ENCODE data around the gene GLCE. TPM values are rescaled to one million over a fixed set of nuclear protein-coding genes. Genes with fewer than 3 reads are reported as not detected.
A peak's percentile ranks its signal among the peaks of the same experiment; 100 is the strongest.

GLCE gene
- total RNA-seq, 1 donor = 14.8 TPM

- DNase-seq (ENCODE audit: insufficient read length, low spot score, missing footprints) = no peak
- H3K79me2 ChIP-seq (ENCODE audit: insufficient read depth, low read length) = no peaks in the 10 kb centered on the region
- H3K36me3 ChIP-seq (ENCODE audit: insufficient read depth, low read length) = no peaks in the 10 kb centered on the region
- H3K4me1 ChIP-seq (ENCODE audit: insufficient read depth, low read length) = peaks cover 32% of the 10 kb centered on the region
- H2AFZ ChIP-seq (ENCODE audit: low read length) = no peak overlapping the region
- H3K4me3 ChIP-seq (ENCODE audit: insufficient read depth, low read length) = no peak overlapping the region
- no peak overlapping the region for H3K4me2 ChIP-seq (ENCODE audit: insufficient read depth, low read length)
- no peak overlapping the region for H3K27ac ChIP-seq (ENCODE audit: low read depth, low read length)
- H3K27me3 ChIP-seq (ENCODE audit: insufficient read depth, low read length) = no peaks in the 10 kb centered on the region
- H4K20me1 ChIP-seq (ENCODE audit: insufficient read depth, low read length) = no peaks in the 10 kb centered on the region
- H3K9me3 ChIP-seq (ENCODE audit: low read depth, low read length) = no peaks in the 10 kb centered on the region
- TF ChIP-seq, protein P1, sequence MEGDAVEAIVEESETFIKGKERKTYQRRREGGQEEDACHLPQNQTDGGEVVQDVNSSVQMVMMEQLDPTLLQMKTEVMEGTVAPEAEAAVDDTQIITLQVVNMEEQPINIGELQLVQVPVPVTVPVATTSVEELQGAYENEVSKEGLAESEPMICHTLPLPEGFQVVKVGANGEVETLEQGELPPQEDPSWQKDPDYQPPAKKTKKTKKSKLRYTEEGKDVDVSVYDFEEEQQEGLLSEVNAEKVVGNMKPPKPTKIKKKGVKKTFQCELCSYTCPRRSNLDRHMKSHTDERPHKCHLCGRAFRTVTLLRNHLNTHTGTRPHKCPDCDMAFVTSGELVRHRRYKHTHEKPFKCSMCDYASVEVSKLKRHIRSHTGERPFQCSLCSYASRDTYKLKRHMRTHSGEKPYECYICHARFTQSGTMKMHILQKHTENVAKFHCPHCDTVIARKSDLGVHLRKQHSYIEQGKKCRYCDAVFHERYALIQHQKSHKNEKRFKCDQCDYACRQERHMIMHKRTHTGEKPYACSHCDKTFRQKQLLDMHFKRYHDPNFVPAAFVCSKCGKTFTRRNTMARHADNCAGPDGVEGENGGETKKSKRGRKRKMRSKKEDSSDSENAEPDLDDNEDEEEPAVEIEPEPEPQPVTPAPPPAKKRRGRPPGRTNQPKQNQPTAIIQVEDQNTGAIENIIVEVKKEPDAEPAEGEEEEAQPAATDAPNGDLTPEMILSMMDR (IDR thresholded peaks at IDR 0.05; ENCODE audit: extremely low read depth, low read depth, low read length) = no peak
Observed at GRCh38 chr15:69308949-69309348, 148.5 kb downstream of the GLCE start.

- Histone ChIP-seq H3K9me3 (ENCODE audit: low read depth, low read length) (no peaks in the 10 kb centered on the region), H3K27ac (ENCODE audit: low read depth, low read length) (peak overlapping the region; percentile 53), H3K4me2 (ENCODE audit: insufficient read depth, low read length) (no peak overlapping the region), H3K36me3 (ENCODE audit: insufficient read depth, low read length) (no peaks in the 10 kb centered on the region), H4K20me1 (ENCODE audit: insufficient read depth, low read length) (no peaks in the 10 kb centered on the region), H2AFZ (ENCODE audit: low read length) (peak overlapping the region; percentile 89), H3K4me3 (ENCODE audit: insufficient read depth, low read length) (no peak overlapping the region), H3K79me2 (ENCODE audit: insufficient read depth, low read length) (no peaks in the 10 kb centered on the region), H3K27me3 (ENCODE audit: insufficient read depth, low read length) (no peaks in the 10 kb centered on the region), H3K4me1 (ENCODE audit: insufficient read depth, low read length) (peaks cover 10% of the 10 kb centered on the region)
- TF ChIP-seq, protein P1 (IDR thresholded peaks at IDR 0.05; ENCODE audit: extremely low read depth, low read depth, low read length) = no peak
- peak; percentile 94 for DNase-seq (ENCODE audit: insufficient read length, low spot score, missing footprints)
Observed at GRCh38 chr15:69311319-69311721, 150.9 kb downstream of the GLCE start.

- H3K4me1 ChIP-seq (ENCODE audit: insufficient read depth, low read length) = peaks cover 10% of the 10 kb centered on the region
- TF ChIP-seq, protein P1 (IDR thresholded peaks at IDR 0.05; ENCODE audit: extremely low read depth, low read depth, low read length) = no peak
- no peaks in the 10 kb centered on the region for H4K20me1 ChIP-seq (ENCODE audit: insufficient read depth, low read length)
- H3K27ac ChIP-seq (ENCODE audit: low read depth, low read length) = no peak overlapping the region
- H2AFZ ChIP-seq (ENCODE audit: low read length) = no peak overlapping the region
- H3K4me2 ChIP-seq (ENCODE audit: insufficient read depth, low read length) = no peak overlapping the region
- no peaks in the 10 kb centered on the region for H3K36me3 ChIP-seq (ENCODE audit: insufficient read depth, low read length)
- H3K27me3 ChIP-seq (ENCODE audit: insufficient read depth, low read length) = no peaks in the 10 kb centered on the region
- H3K4me3 ChIP-seq (ENCODE audit: insufficient read depth, low read length) = no peak overlapping the region
- H3K9me3 ChIP-seq (ENCODE audit: low read depth, low read length) = no peaks in the 10 kb centered on the region
- H3K79me2 ChIP-seq (ENCODE audit: insufficient read depth, low read length) = no peaks in the 10 kb centered on the region
- DNase-seq (ENCODE audit: insufficient read length, low spot score, missing footprints) = no peak
Observed at GRCh38 chr15:69313432-69314000, 153.1 kb downstream of the GLCE start.

DNA sequence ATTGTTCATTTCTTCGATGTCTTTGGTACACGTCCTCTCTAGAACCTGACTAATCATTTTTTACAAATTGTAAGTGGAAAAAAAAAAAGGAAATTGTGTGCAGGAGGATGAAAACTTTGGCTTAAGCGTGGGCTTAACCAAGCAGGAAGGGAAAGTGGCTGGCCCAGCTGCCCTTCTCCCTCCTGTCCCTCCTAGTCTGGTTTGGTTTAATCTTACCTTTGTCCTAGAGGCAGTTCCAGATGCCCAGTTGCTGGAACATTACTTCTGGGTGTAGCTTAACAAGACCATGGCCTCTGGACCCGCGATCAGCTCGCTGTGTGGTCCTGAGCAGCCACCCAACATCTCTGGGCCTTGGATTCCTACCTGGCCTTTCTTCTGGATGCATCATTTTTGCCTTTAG lies 153.7 kb downstream of the GLCE start:
- no peaks in the 10 kb centered on the region for H3K9me3 ChIP-seq (ENCODE audit: low read depth, low read length)
- DNase-seq (ENCODE audit: insufficient read length, low spot score, missing footprints) = no peak
- H3K27ac ChIP-seq (ENCODE audit: low read depth, low read length) = no peak overlapping the region
- no peaks in the 10 kb centered on the region for H3K27me3 ChIP-seq (ENCODE audit: insufficient read depth, low read length)
- H3K4me1 ChIP-seq (ENCODE audit: insufficient read depth, low read length) = peaks cover 10% of the 10 kb centered on the region
- H2AFZ ChIP-seq (ENCODE audit: low read length) = no peak overlapping the region
- H3K79me2 ChIP-seq (ENCODE audit: insufficient read depth, low read length) = no peaks in the 10 kb centered on the region
- no peaks in the 10 kb centered on the region for H3K36me3 ChIP-seq (ENCODE audit: insufficient read depth, low read length)
- TF ChIP-seq, protein P1 (IDR thresholded peaks at IDR 0.05; ENCODE audit: extremely low read depth, low read depth, low read length) = no peak
- H3K4me3 ChIP-seq (ENCODE audit: insufficient read depth, low read length) = no peak overlapping the region
- no peak overlapping the region for H3K4me2 ChIP-seq (ENCODE audit: insufficient read depth, low read length)
- H4K20me1 ChIP-seq (ENCODE audit: insufficient read depth, low read length) = no peaks in the 10 kb centered on the region
